BE2C (cell line): ENCODE data around the gene WAPL.

Experiments
- DNase-seq: peaks from one replicate; pipeline ENCODE4 v3.0.0-alpha.2; 2020
- H3K27me3 ChIP-seq: fragments of 250-450 bp; sonication (Bioruptor Pico); 2 replicates; pipeline ENCODE4 v1.5.1; 2020; ENCODE audit warnings: mild to moderate bottlenecking
- H3K36me3 ChIP-seq: fragments of 250-450 bp; sonication (Bioruptor Pico); 2 replicates; pipeline ENCODE4 v1.5.1; 2020; ENCODE audit warnings: mild to moderate bottlenecking
- H3K4me1 ChIP-seq: fragments of 250-450 bp; sonication (Bioruptor Pico); 2 replicates; pipeline ENCODE4 v1.5.1; 2020
- H3K4me3 ChIP-seq: 2 replicates; pipeline ENCODE4 v1.5.1; 2011; ENCODE audit warnings: low read depth, low read length
- H3K9me3 ChIP-seq: fragments of 250-450 bp; sonication (Bioruptor Pico); 2 replicates; pipeline ENCODE4 v1.5.1; 2020
- CTCF ChIP-seq: IDR thresholded peaks from 2 replicates; pipeline ENCODE4 v1.5.1; 2012; ENCODE audit warnings: mild to moderate bottlenecking, low read depth, low read length

Gene WAPL

GRCh38 chr10:86524225-86524962 is 2.8 kb upstream of the WAPL start:
- DNase-seq, result no peak
- H3K36me3 ChIP-seq, result peaks cover 7% of the 10 kb centered on the region; the same call in 1 of the 2 replicates
- H3K4me3 ChIP-seq, result no peak overlapping the region
- TF ChIP-seq CTCF, result no peak
- H3K4me1 ChIP-seq, result no peaks in the 10 kb centered on the region
- no peaks in the 10 kb centered on the region for H3K9me3 ChIP-seq
- H3K27me3 ChIP-seq, result no peaks in the 10 kb centered on the region

DNA sequence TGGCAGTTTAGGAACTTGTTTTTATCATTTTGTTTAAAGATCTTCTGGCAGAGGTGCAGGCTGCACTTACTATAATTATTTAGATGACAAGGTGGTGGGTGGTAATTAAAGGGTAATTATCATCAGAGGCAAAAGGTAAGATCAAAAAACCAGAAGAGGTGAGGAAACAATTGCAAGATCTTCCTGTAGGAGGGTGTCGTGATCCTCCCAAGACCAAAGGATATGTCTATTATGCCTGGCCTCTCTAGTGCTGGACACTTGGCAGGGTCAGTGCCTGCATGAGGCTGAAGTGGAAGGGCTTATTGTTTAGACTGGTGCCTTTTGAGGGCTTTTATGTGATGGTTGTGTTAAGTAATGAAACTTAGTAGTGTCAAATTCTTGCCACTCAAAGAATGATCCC is 1.8 kb upstream of the WAPL start:
- no peaks in the 10 kb centered on the region for H3K27me3 ChIP-seq
- peak overlapping the region; percentile 83 for H3K4me3 ChIP-seq
- peaks cover 7% of the 10 kb centered on the region; the same call in 1 of the 2 replicates for H3K36me3 ChIP-seq
- no peaks in the 10 kb centered on the region for H3K9me3 ChIP-seq
- no peak; the same call in 1 of the 2 replicates for TF ChIP-seq CTCF
- no peak for DNase-seq
- H3K4me1 ChIP-seq, result no peaks in the 10 kb centered on the region

GRCh38 chr10:86522510-86522855 is 891 bp upstream of the WAPL start:
- H3K4me3 ChIP-seq, result peak overlapping the region; percentile 83

DNA sequence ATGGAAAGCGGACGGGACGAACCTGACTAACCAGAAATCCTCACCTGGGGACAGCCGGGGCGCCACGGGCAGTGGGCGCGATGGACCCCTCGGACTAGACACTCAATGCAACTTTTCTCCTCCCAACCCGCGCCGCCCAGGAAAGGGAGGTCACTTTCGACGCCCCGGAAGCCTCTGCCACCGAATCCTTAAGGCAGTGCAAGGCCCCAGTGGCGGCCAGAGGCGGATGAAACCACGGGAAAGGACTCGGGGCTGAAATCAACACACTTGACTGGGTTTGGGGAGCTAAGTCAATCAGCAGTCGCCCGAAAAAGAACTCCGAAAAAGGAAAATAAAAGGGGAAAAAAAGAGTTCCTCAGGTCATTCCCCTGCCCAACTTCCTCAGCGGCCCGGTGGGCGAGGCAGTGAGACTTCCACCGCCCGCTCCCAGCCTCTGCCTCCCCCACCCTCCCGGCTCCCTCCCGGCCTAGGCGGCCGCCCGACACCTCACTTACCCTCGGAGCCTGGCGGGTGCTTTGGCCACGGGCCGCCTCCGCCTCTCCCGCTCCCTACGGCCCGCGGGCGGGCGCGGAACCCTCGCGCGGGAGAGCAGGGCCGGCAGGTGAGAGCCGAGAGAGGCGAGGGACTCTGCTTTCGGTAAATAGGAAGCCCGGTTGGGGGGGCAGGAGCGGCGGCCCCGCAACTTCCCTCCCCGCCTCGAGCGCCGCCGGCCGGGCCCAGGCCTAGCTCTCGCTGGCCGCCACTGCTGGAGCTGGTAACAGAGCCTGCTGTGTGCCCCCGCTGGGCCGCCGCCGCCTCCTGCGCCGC is 518 bp downstream of the WAPL start:
- DNase-seq, result peak; percentile 54
- Histone ChIP-seq H3K36me3 (peaks cover 25% of the 10 kb centered on the region), H3K27me3 (no peaks in the 10 kb centered on the region), H3K4me1 (no peaks in the 10 kb centered on the region), H3K4me3 (peak overlapping the region; percentile 92), H3K9me3 (no peaks in the 10 kb centered on the region)
- TF ChIP-seq CTCF, result no peak

More at GRCh38 chr10:86522510-86522855, 891 bp upstream of the WAPL start:
- no peaks in the 10 kb centered on the region for H3K27me3 ChIP-seq
- H3K4me1 ChIP-seq, result no peaks in the 10 kb centered on the region
- H3K36me3 ChIP-seq, result peaks cover 11% of the 10 kb centered on the region
- no peak for DNase-seq
- TF ChIP-seq CTCF, result no peak
- no peaks in the 10 kb centered on the region for H3K9me3 ChIP-seq

DNA sequence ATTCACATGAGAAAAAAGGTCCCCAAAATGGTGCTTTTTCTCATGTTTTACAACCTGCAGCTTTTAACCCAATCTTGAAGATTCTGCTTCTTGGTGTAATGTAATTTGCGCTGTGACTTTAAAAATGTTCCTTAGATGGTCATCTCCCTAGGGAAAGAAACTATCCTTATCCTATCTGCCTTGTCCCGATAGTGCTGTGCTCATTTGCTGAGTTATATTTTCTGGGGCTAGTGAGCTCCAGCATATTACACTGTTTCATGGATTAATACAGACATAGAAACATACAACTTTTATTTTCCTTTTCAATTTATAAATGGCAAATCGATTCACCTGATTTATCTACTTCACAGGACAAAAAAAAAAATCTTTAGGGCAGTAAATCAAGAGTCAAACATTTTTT is 2.8 kb downstream of the WAPL start:
- no peaks in the 10 kb centered on the region for H3K4me1 ChIP-seq
- no peak for TF ChIP-seq CTCF
- DNase-seq, result no peak
- no peak overlapping the region for H3K4me3 ChIP-seq
- H3K36me3 ChIP-seq, result peaks cover 36% of the 10 kb centered on the region
- H3K27me3 ChIP-seq, result no peaks in the 10 kb centered on the region
- no peaks in the 10 kb centered on the region for H3K9me3 ChIP-seq

GRCh38 chr10:86512137-86512536 is 9.5 kb downstream of the WAPL start:
- H3K9me3 ChIP-seq, result no peaks in the 10 kb centered on the region
- H3K36me3 ChIP-seq, result peaks cover 40% of the 10 kb centered on the region
- TF ChIP-seq CTCF, result no peak
- no peak overlapping the region for H3K4me3 ChIP-seq
- H3K4me1 ChIP-seq, result no peaks in the 10 kb centered on the region
- DNase-seq, result no peak
- no peaks in the 10 kb centered on the region for H3K27me3 ChIP-seq
